ENCODE measurements around the gene SOX5.

GRCh38 chr12:23536293-23536692 is 413.2 kb downstream of the SOX5 start:
- TF ChIP-seq CTCF (IDR thresholded peaks at IDR 0.05; ENCODE audit: low read length) (no peak), EZH2 (optimal IDR thresholded peaks at IDR 0.05; ENCODE audit: low read depth, low read length) (no peak), EZH2phosphoT487 (IDR thresholded peaks at IDR 0.05; ENCODE audit: low read length) (no peak)

Measured in MM.1S (cell line).